NCI-H1436 treated with DMSO at 0.1 percent for 48 hours (cell line): ENCODE data around the gene MRAP.

Experiments
- DNase-seq: peaks from one replicate; lab custom pipeline; 2025; lab: John Stamatoyannopoulos, UW

The MRAP gene

DNA sequence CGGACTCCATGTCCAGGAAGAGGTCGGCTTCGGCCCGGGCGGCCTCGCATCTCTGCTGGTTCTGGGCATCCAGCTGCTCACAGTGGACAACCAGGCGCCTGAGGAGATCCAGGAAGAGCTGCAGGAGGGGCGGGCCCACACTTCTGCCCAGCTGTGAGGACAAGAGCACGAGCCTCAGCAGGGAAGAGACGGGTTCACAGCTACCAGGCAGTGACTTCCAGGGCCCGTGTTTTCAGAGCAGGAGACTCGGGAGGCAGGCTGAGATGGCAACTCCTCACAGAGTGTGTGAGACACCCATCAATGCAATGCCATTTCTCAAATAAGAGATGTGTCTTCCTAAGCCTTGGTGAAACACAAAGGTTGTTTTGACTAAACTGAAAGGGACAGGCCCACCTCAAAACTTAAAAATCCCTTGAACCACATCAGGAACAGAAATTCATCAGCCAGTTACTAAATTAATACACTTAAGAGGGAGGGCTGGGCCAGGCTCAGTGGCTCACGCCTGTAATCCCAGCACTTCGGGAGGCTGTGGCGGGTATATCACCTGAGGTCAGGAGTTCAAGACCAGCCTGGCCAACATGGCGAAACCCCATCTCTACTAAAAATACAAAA, 50.8 kb downstream of the MRAP start:
- no peak for DNase-seq

DNA sequence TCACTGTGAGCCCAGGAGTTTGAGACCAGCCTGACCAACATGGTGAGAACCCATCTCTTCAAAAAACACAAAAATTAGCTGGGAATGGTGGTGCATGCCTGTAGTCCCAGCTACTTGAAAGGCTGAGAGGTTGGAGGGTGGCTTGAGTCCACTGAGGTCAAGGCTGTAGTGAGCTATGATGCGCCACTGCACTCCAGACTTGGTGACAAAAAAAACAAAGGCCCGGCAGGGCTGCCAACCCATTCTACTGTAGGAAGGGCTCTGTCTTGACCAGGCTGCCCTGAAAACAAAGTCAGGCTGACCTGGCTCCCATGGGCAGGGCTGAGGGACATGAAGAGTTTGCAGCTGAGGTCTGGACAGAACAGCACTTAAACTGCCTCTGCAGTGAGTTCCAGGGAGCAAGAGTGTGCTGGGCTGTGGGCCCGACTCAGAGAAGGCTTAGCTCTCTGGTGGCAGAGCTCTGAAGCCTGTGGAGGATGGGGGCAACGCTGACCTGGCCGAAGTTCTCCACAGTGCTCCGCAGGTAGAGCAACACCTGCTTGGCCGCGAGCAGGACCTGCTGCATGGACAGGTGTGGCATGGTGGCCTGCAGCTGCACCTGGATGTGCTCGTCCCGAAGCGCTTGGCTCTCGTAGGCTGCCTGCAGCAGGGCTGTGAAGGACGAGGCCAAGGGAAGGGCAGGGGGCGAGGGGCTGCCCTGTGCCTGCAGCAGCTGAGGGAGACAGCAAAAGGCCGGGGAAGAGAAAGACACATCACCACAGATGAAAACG, 51.7 kb downstream of the MRAP start:
- no peak for DNase-seq

DNA sequence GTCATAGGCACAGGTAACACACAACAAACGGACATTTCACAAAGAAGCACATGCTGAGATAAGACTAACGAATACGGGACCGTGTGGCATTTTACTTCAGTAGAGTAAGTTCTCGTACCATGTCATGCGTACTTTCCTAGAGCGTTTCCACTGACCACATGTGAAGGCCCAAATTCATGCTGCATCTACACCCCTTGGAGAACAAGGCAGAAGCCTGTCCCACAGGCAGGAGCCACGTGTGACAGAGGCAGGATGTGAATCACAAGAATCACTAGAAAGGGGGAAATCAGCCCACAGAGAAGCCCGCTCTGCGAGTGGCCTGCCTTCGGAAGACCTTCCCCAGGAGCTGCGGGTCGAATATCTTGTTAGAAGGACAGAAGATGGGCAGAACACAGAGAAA, 52.3 kb downstream of the MRAP start:
- DNase-seq: no peak

DNA sequence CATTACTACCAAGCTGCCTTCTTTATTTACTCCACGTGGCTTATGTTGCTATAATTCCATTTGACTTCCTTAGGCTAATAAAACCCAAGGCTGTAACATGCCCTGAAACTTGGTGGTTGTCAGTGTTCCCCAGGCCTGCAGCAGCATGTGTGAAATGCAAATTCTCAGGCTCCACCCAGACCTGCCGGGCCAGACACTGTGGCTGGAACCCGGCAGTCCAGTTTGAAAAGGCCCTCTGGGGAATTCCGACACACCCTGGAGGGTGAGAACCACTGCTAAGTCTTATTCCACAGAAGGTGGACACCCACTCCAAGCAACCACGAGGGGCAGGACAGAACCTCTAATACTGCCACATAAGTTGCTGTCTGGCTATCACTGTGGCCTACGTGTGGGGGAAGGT, 52.8 kb downstream of the MRAP start:
- no peak for DNase-seq

DNA sequence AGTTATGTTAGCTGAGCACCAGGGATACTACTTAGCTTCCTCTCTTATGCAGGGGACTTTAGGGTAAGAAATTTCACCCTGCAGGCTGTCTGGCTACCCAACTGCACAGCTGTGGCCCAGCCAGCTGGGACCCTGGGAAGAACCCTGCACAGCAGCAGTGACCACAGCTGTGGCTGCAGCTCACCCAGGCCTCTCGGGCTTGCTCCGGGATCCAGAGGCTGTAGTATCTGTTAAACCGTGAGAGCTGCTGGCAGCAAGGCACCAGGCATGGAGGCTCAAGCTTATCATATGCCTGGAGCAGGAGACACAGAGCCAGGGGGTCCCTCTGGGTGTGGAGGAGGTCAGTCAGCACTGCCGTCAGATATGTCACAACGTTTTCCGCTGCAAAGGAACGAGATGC, 53.9 kb downstream of the MRAP start:
- DNase-seq: no peak

DNA sequence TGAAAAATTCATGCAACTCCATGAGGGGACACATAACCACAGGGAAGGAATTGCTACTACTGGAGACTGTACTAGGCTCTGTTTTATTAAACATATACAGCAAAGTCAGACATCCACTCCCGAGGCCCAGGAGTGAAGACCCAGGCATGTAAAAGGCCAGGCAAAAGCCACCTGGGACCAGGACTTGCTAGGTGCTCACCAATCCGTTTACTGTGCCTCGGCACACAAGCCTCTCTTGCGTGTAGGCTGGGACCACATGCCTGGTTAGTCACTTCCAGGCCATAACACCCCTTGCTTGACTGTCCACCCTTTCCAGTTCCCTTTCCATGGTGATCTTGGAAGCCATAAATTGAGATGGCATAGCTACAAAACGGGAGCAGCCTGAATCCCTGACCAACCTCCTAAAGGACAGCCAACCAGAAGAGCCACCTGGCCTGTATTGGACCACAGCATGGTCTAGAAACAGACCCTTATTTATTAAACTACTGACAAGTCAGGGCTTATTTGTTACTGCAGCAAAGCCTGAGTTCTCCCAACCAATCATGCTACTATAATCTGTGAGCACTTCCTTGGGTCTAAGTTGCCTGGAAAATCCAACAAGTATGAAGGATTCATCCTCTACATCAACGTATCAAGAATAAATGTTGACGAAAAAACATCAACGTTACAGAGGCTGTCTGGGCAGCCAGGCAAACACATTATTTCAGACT, 54.5 kb downstream of the MRAP start:
- no peak for DNase-seq

DNA sequence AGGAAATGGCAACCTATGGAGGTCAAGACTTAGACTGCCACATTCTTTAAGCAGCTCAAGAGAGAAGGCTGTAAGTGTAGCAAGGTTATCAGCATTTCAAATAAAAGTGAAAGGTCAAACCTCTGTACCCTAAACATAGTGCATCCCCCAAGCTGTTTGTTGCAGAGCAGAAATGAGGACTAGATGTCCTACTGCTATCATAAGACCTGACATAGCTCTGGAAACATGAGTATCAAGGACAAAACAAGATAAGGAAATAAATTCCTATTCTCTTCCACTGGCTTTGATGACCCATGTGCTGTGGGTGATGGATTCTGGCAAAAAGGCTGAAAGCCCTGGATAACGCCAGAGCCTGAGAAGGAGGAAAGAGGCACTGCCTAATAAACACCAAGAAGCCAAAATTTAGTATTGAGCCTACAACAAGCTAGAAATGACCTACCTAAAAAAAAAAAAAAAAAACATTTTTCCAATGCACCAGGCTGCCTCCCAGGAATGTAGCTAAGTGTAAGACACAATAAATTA, 58.3 kb downstream of the MRAP start:
- no peak for DNase-seq

DNA sequence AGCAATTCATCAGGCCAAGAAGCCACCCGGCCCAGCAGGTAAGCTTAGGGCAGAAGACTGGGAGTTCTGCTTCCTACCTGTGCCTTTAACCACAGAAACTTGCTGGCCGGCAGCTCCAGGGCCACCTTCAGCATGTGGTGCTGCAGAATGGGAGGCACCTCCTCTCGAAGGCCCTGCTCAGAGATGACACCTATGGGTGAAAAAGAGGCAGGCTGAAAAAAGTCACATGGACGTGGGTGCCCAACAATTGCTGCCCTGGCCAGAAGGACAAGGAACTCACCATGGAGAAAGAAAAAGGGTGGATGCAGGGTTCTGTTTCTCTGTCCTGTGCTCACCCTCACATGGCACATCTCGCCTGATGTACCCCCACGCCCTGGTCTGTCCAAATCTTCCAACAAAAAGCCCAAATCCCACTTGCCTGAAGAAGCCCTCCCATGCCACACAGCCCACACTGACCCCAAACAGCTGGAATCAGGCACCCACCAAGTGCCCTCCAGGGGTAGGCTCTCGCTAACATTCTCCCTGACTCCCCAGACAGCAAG, 61.1 kb downstream of the MRAP start:
- DNase-seq: no peak

DNA sequence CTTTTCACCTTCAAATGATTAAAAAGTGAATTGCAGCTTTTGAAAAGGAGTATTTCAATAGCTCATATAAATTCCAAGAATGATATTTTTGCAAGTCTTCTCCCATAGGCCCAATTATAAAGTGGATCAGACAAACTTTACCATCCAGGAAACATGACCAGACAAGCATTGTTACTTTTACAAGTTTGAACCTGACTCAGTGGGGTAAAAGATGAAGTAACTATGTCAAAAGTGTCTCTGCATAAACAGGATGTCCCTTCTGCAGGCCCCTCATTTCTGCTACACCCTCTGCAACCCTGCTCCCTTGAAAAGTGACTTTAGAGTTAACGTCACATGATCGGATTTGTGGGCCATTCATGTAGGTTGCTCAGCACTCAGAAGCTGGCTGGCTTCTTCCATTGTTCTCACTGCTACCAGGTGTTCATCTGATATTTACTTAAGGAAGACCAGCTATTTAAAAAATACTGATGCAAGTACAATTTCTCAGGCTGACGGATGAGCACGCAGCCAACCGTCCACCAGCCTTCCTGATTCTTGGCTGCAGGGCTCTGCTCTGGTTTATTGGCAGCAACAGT, 61.8 kb downstream of the MRAP start:
- no peak for DNase-seq
